A673 (cell line): ENCODE results near the gene IQGAP2. TPM values are rescaled to one million over a fixed set of nuclear protein-coding genes. Genes with fewer than 3 reads are reported as not detected.

Source experiments
- BruUV-seq: library from RNA; stranded (reverse); fragments of 400-500 nt; replicated peaks from 2 replicates; lab custom pipeline; 2021; lab: Mats Ljungman, UMichigan
- CTCF ChIA-PET: fragments of 300-600 bp; sonication (Branson Sonifier 250); formaldehyde crosslinking; loops from one replicate; lab custom pipeline; 2022; ENCODE audit warnings: antibody characterized with exemption; lab: Charles Lee
- POLR2A ChIA-PET: fragments of 300-600 bp; sonication (Branson Sonifier 250); formaldehyde crosslinking; loops from one replicate; lab custom pipeline; 2022; ENCODE audit warnings: antibody characterized with exemption; ENCODE audit not compliant: low non-redundant PET; lab: Charles Lee
- DNase-seq: peaks from one replicate; pipeline ENCODE4 v3.0.0-alpha.2; 2015; ENCODE audit warnings: low spot score
- H3K27ac ChIP-seq: fragments of 200-600 bp; sonication (generic); 2 replicates; pipeline ENCODE4 v1.5.1; 2016; ENCODE audit warnings: mixed run types, low read depth, mild to moderate bottlenecking, mixed read lengths, antibody characterized with exemption, low read length; ENCODE audit not compliant: poor library complexity, severe bottlenecking
- H3K27me3 ChIP-seq: fragments of 200-600 bp; sonication (generic); replicated peaks from 2 replicates; pipeline ENCODE4 v1.6.1; 2017; ENCODE audit warnings: mixed run types, low read depth, mild to moderate bottlenecking, mixed read lengths, antibody characterized with exemption, low read length; ENCODE audit not compliant: insufficient read depth, poor library complexity
- H3K36me3 ChIP-seq: fragments of 200-600 bp; sonication (generic); 2 replicates; pipeline ENCODE4 v1.6.1; 2016; ENCODE audit warnings: mixed run types, mild to moderate bottlenecking, mixed read lengths, antibody characterized with exemption, low read length; ENCODE audit not compliant: insufficient read depth, poor library complexity, severe bottlenecking
- H3K4me1 ChIP-seq: fragments of 200-600 bp; sonication (generic); 2 replicates; pipeline ENCODE4 v1.6.1; 2017; ENCODE audit warnings: mixed run types, mild to moderate bottlenecking, mixed read lengths, antibody characterized with exemption, low read length; ENCODE audit not compliant: insufficient read depth, poor library complexity, severe bottlenecking
- H3K4me3 ChIP-seq: fragments of 200-600 bp; sonication (generic); 2 replicates; pipeline ENCODE4 v1.5.1; 2016; ENCODE audit warnings: low read depth, mixed run types, mild to moderate bottlenecking, mixed read lengths, low read length; ENCODE audit not compliant: poor library complexity, severe bottlenecking
- H3K9me3 ChIP-seq: fragments of 200-600 bp; sonication (generic); 2 replicates; pipeline ENCODE4 v1.6.1; 2016; ENCODE audit warnings: mixed run types, low read depth, mild to moderate bottlenecking, mixed read lengths, antibody characterized with exemption, low read length; ENCODE audit not compliant: poor library complexity, severe bottlenecking
- EZH2 ChIP-seq: fragments of 200-600 bp; sonication (generic); IDR thresholded peaks from 2 replicates; pipeline ENCODE4 v1.6.1; 2017; ENCODE audit warnings: borderline replicate concordance, low read depth, mild to moderate bottlenecking, mixed read lengths, antibody characterized with exemption, low read length; ENCODE audit not compliant: poor library complexity, severe bottlenecking
- intact Hi-C: fragments of 100-400 bp; cut with micrococcal nuclease; formaldehyde crosslinking; loops from one replicate; pipeline ENCODE4 v1.10.0; 2022; ENCODE audit not compliant: unreplicated experiment
- total RNA-seq: library from RNA; stranded (reverse); gene quantifications from 2 replicates; pipeline ENCODE4 v1.2.3, GENCODE V29; 2021
- TF ChIP-seq, protein P1 (sequence below): fragments of 300-800, 200-600 bp; sonication (generic); conservative IDR thresholded peaks from 2 replicates; pipeline ENCODE4 v1.5.1; 2017; ENCODE audit warnings: low read depth, mild to moderate bottlenecking, antibody characterized with exemption, low read length, moderate library complexity, mixed read lengths

IQGAP2 gene
- total RNA-seq, 1 experiment from 2014 or later = 26.8 TPM

DNA sequence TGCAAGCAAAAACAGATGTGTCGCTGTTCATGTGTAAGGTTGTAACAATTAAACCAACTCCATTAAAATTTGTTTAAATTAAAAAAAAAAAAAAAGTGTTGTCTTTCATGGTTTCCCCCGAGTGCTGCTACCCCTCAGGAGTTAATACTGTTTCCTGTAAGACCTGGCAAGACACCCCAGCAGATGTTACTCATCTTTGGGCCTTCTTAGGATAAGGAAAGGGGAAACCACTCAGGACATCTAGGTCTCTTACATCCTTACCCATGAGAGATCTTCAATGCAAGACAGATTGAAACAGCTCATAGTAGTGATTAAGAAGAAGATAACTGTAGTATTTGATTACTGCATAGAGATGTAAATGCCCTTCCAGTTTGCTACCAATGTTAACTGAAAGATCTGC, 279.3 kb downstream of the IQGAP2 start:
- no peaks in the 10 kb centered on the region for H3K9me3 ChIP-seq
- H3K4me1 ChIP-seq = peaks cover 65% of the 10 kb centered on the region
- intact Hi-C loops = loop anchor here (5.0 kb wide), 1 partner anchor 65 kb away; no protein-coding TSS in a partner anchor
- peaks cover 5% of the 10 kb centered on the region for H3K36me3 ChIP-seq
- H3K27ac ChIP-seq = peak overlapping the region; percentile 44
- H3K27me3 ChIP-seq = no peaks in the 10 kb centered on the region
- H3K4me3 ChIP-seq = no peak overlapping the region
- BruUV-seq = no TSS peak
- ChIA-PET POLR2A (no interaction called here), CTCF (interaction anchor here (0.6 kb wide), 1 partner anchor 267 kb away, joined by 6 read pairs; no protein-coding TSS in a partner anchor)
- no peak for TF ChIP-seq EZH2
- TF ChIP-seq, protein P1, sequence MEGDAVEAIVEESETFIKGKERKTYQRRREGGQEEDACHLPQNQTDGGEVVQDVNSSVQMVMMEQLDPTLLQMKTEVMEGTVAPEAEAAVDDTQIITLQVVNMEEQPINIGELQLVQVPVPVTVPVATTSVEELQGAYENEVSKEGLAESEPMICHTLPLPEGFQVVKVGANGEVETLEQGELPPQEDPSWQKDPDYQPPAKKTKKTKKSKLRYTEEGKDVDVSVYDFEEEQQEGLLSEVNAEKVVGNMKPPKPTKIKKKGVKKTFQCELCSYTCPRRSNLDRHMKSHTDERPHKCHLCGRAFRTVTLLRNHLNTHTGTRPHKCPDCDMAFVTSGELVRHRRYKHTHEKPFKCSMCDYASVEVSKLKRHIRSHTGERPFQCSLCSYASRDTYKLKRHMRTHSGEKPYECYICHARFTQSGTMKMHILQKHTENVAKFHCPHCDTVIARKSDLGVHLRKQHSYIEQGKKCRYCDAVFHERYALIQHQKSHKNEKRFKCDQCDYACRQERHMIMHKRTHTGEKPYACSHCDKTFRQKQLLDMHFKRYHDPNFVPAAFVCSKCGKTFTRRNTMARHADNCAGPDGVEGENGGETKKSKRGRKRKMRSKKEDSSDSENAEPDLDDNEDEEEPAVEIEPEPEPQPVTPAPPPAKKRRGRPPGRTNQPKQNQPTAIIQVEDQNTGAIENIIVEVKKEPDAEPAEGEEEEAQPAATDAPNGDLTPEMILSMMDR = no peak
- DNase-seq = peak; percentile 50

DNA sequence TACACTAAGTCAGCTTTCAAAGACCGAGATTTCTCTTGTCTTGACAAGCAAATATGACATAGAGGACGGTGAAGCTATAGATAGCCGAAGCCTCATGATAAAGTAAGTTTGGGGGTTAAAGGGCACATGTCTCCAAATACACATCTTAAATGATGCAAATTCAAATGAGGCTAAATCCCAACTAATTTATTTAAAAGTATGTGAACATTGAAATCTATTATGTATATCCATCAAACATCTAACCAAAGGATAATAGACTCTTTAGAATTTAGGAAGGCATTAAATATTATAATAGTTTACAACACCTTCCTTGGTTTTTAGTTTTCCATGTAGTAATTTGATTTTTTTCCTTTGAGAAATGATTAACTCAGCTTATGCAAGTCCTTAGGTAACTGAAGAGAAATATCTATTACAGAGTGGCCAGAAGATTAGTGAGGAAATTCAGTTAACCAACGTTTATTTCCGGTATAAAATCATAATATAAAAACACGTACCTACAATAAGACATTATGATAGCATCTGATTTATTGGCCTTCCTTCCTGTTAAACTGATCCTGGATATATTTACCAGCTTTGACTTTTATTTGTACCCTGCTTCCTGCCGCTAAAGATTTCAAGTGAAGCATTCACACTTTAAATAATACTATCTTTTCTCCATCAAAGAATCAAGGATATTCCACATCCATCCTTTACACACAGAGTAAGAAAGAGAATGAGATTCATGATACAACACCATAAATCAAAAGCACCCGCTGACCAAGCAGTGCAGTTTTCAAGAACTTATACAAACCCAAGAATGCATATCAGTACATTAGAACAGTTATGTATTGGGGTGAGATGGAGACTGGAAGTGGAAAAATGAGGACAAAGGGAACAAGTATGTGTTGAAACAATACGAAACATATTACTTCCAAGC, 281.0 kb downstream of the IQGAP2 start:
- Histone ChIP-seq H3K27me3 (no peaks in the 10 kb centered on the region), H3K27ac (peak overlapping the region; percentile 87), H3K36me3 (peaks cover 5% of the 10 kb centered on the region), H3K4me1 (peaks cover 71% of the 10 kb centered on the region), H3K4me3 (no peak overlapping the region), H3K9me3 (no peaks in the 10 kb centered on the region)
- intact Hi-C loops = loop anchor here (5.0 kb wide), 1 partner anchor 67 kb away; no protein-coding TSS in a partner anchor
- peak; percentile 93 for DNase-seq
- ChIA-PET POLR2A (interaction anchor here (0.9 kb wide), 1 partner anchor 31 kb away, joined by 3 read pairs; no protein-coding TSS in a partner anchor), CTCF (interaction anchor here (1.0 kb wide), 1 partner anchor 82 kb away, joined by 3 read pairs; no protein-coding TSS in a partner anchor)
- no TSS peak for BruUV-seq
- TF ChIP-seq, protein P1 = no peak
- no peak for TF ChIP-seq EZH2

DNA sequence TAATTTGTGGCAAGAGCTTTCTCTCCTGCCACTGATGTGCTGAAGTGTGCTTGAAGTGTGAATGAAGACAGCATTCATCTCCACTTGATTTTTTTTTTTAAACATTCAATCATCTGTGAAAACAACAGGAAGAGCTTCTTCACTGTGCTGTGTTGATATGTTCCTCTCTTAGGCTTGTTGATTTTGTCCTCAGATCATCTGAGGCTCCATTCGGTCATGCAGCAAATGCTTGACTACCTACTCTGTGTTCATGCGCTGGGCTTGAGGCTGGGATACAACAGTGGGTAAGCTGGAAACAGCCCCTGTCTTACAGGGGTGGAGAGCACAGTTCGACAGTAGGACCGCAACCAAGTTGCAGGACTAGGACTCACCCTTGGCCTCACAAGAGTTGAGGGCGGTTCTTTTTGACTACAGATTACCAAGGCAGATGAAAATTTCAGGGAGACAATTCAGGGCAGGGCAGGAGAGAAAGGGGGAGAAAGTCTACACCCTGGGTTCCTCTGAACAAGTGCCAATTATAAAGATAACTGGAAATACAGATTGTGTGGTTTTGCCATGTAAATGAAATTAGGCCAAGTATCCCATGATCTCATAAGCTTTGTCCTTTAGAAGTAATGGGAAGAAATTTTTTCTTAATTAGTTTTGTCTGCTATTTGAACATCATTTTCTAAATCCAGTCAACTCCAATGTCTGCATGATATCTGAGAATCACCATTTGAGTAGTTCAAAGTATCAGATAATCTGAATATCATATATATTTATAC, 281.9 kb downstream of the IQGAP2 start:
- BruUV-seq = TSS peak; percentile 65
- H3K4me1 ChIP-seq = peaks cover 74% of the 10 kb centered on the region
- peak overlapping the region; percentile 87 for H3K27ac ChIP-seq
- ChIA-PET POLR2A (interaction anchor here (0.9 kb wide), 1 partner anchor 30 kb away, joined by 3 read pairs; no protein-coding TSS in a partner anchor), CTCF (interaction anchor here (1.0 kb wide), 1 partner anchor 83 kb away, joined by 3 read pairs; no protein-coding TSS in a partner anchor)
- H3K4me3 ChIP-seq = no peak overlapping the region
- H3K27me3 ChIP-seq = no peaks in the 10 kb centered on the region
- H3K9me3 ChIP-seq = no peaks in the 10 kb centered on the region
- TF ChIP-seq EZH2 = no peak
- TF ChIP-seq, protein P1 = no peak
- intact Hi-C loops = loop anchor here (5.0 kb wide), 1 partner anchor 68 kb away; no protein-coding TSS in a partner anchor
- no peak for DNase-seq
- H3K36me3 ChIP-seq = peaks cover 5% of the 10 kb centered on the region
